HCT116 (cell line): ENCODE measurements around the gene CTU2.

Experiments
- FOSL1 ChIP-seq: IDR thresholded peaks from 2 replicates; pipeline ENCODE4 v1.6.1; 2012; ENCODE audit warnings: low read depth
- POLR2A ChIP-seq: IDR thresholded peaks from 2 replicates; pipeline ENCODE4 v1.7.0; 2011; ENCODE audit warnings: borderline replicate concordance; ENCODE audit not compliant: insufficient read depth, insufficient read length; ENCODE audit errors: extremely low read depth
- ZFX ChIP-seq: fragments of 450-650 bp; IDR thresholded peaks from 2 replicates; pipeline ENCODE4 v1.6.1; 2017
- ZNF274 ChIP-seq: fragments of 200-500 bp; sonication (Bioruptor generic); IDR thresholded peaks from 2 replicates; pipeline ENCODE4 v1.6.1; 2014; ENCODE audit warnings: mild to moderate bottlenecking, low read depth, low read length, inconsistent platforms
- TF ChIP-seq, protein P1 (sequence below), 3 experiments: fragments of 200-600 bp in 1 of 3; sonication (generic) in 1 of 3; IDR thresholded peaks in 2 of 3; conservative IDR thresholded peaks in 1 of 3; 2 replicates each; pipeline ENCODE4 v1.5.1; 2012 to 2017; ENCODE audit warnings: low read depth in 2 of 3, low read length in 2 of 3, antibody characterized with exemption in 1 of 3, borderline replicate concordance in 1 of 3, control low read depth in 1 of 3, mild to moderate bottlenecking in 1 of 3, mixed read lengths in 1 of 3, mixed run types in 1 of 3, moderate library complexity in 1 of 3; ENCODE audit not compliant: insufficient read depth in 1 of 3

DNA sequence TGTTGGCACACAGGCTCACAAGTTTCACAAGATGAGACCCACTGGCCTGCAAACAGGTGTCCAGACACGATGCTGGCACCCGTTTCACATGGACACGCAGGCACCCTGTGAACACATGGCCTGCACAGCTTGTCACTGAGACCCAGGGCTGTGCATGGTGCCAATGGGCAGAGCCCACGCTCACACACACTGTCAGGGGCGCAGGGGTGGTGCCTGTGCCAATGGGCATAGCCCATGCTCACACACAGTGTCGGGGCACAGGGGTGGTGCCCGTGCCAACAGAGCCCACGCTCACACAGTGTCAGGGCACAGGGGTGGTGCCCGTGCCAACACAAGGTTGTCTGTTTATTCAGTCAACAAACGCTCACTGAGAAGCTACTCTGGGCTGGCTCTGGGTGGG, 29.3 kb downstream of the CTU2 start:
- TF ChIP-seq, protein P1, sequence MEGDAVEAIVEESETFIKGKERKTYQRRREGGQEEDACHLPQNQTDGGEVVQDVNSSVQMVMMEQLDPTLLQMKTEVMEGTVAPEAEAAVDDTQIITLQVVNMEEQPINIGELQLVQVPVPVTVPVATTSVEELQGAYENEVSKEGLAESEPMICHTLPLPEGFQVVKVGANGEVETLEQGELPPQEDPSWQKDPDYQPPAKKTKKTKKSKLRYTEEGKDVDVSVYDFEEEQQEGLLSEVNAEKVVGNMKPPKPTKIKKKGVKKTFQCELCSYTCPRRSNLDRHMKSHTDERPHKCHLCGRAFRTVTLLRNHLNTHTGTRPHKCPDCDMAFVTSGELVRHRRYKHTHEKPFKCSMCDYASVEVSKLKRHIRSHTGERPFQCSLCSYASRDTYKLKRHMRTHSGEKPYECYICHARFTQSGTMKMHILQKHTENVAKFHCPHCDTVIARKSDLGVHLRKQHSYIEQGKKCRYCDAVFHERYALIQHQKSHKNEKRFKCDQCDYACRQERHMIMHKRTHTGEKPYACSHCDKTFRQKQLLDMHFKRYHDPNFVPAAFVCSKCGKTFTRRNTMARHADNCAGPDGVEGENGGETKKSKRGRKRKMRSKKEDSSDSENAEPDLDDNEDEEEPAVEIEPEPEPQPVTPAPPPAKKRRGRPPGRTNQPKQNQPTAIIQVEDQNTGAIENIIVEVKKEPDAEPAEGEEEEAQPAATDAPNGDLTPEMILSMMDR (IDR thresholded peaks at IDR 0.05 in 2 of 3, conservative IDR thresholded peaks at IDR 0.05 in 1 of 3; ENCODE audit: borderline replicate concordance in 1 of 3, insufficient read depth in 1 of 3, low read depth in 2 of 3, low read length in 2 of 3): no peak
- TF ChIP-seq ZFX: no peak
- TF ChIP-seq POLR2A: no peak
- TF ChIP-seq FOSL1: no peak
- no peak for TF ChIP-seq ZNF274
